GM21515 (cell line): ENCODE measurements around the gene SART3.
"Not testable (repeated sequence)": the region's sequence is repeated elsewhere in the genome, so short reads cannot be mapped to it uniquely, and the experiment has no call there.

Experiments
- ATAC-seq: cut with Tn5 transposase; IDR thresholded peaks from one replicate; pipeline ENCODE4 v1.9.1; 2021; ENCODE audit not compliant: unreplicated experiment

The SART3 gene

DNA sequence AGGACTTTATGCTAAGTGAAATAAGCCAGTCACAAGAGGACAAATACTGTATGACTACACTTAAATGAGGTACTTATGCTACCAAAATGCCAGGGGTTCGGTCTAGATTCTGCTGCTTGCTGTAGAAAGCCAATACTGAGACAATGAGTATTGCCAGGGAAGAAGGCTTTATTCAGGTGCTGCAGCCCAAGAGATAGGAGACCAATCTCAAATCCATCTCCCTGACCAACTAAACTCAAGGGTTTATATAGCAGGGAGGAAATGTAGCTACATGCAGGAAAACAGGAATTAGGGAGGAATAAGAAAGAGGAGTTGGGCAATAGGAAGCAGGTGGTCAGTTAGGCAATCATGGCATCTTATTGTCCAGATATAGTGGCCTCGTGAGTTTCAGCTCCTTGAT lies 58.1 kb downstream of the SART3 start:
- no peak for ATAC-seq

DNA sequence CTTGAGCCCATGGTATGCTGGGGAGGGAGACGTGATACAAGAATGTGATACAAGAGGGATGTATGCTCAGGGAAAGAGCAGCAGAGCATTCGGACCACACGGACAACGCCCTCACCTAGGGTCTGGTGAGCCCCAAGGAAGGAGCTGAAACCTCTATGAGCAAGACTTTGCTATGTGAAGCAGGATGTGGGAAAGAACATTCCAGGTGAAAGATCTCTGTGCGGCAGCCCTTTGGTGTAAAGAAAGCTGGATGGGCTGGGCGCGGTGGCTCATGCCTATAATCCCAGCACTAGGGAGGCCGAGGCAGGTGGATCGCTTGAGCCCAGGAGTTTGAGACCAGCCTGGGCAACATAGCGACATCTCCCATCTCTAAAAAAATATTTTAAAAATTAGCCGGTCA lies 62.8 kb downstream of the SART3 start:
- ATAC-seq: no peak

DNA sequence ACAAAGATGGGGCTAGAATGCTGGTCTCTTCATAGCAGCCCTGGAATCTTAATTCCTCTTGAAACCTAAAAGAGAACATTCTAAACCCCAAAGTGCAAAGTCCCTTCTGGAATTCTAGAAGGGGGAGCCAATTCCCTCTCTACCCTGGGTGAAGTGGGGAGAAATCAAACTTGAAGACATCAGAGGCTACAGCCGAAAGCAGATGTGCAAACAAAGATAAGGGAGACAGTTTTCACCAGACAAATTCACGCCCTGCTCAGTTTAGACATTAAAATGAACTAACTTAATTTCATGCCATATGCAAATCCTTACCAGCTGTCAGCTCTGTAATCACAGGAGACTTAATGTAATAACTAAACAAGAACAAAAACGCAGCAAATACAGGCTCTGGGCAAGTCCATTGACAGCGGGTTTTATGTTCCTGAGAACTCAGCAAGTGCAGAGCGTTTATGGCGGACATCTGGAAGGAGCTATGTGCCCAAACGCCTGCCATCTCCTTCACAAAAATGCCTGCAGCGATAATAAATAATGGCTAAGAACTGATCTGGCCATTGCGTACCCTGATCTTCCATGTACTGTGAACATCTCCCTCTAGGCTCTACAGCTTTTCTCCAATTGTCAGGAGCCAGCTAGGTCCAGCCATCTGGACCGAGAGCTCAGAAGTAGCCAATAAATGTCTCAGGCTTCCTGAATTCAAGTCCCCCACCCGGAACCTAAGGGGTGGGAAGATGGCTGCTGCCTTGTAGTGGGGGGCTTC lies 65.0 kb downstream of the SART3 start:
- ATAC-seq: no peak

DNA sequence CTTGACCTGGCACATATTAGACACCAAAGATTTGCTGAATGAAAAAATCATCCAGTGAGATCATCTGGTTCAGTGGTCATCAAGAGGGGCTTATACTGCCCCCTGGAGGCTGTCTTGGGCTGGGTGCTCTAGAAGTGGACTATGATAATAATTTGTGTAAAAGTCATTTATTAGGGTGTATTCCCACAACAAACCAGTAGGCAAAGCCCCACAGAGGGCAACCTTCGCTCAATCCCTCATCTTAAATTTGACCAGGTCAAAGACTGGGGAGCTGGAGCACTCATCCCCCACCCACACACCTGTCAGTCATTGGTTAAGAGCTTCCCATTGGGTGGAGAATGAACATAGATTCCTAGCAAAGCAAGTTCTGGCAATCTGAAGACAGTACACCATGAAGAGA lies 65.9 kb downstream of the SART3 start:
- no peak for ATAC-seq

DNA sequence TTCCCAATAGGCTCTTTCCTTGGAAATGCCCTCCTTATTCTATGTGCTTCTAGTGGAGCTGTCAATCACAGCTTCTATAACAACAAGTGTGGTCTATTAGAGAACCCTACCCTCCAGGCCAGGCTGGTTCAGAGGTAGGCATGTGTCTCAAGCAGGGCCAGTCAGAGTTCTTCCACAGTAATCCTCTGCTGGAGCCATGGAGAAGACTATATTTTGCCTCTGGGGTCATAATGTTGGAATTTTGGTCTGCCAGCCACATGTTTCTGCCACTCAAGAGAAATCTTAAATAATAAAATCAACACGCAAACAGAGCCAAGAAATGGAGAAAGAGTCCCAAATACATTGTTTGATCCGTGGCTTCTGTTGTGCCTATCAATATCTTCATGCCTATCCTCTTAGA lies 69.7 kb downstream of the SART3 start:
- ATAC-seq: no peak

DNA sequence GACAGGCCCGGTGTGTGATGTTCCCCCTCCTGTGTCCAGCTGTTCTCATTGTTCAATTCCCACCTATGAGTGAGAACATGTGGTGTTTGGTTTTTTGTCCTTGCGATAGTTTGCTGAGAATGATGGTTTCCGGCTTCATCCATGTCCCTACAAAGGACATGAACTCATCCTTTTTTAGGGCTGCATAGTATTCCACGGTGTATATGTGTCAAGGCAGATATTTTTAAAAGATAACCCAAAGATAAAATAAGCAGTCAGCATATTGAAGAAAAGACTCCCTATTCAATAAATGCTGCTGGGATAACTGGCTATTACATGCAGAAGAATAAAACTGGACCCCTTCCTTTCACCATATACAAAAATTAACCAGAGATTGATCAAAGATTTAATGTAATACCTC lies 73.9 kb downstream of the SART3 start:
- ATAC-seq: not testable (repeated sequence)

DNA sequence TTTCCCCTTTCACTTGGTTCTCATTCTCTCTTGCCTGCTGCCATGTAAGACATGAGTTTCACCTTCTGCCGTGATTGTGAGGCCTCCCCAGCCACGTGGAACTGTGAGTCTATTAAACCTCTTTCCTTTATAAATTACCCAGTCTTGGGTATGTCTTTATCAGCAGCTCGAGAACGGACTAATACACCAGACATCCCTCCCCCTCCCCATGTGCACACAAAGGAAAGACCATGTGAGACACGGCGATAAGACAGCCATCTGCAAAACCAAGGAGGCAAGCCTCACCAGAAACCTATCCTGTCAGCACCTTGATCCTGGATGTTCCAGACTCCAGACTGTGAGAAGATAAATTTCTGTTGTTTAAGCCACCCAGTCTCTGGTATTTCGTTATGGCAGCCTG lies 75.6 kb downstream of the SART3 start:
- not testable (repeated sequence) for ATAC-seq

DNA sequence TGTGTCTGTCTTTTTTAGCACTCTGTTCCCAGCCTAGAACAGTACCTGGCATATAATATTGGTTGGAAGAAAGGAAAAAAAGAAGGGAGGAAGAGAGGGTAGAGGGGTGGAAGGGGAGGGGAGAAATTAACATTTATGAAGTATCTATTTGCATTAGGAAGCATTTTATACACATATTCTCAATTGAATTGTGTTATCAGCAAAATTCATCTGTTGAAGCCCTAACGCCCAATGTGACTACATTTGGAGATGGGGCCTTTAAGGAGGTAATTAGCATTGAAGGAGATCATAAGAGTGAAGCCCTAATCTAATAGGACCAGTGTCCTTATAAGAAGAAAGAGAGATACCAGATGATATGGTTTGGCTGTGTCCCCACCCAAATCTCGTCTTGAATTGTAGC lies 76.1 kb downstream of the SART3 start:
- no peak for ATAC-seq

DNA sequence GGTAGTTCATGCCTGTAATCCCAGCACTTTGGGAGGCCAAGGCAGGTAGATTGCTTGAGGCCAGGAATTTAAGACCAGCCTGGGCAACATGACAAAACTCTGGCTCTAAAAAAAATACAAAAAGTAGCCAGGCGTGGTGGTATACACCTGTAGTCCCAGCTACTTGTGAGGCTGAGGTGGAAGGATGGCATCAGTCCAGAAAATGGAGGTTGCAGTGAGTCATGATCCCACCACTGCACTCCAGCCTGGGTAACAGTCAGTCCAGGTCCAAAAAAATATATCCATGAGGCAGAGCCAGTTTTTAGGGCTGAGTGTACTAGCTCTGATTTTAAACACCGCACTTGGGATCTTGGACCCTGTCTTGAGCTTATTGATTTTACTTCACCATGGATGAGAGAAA lies 76.5 kb downstream of the SART3 start:
- no peak for ATAC-seq

DNA sequence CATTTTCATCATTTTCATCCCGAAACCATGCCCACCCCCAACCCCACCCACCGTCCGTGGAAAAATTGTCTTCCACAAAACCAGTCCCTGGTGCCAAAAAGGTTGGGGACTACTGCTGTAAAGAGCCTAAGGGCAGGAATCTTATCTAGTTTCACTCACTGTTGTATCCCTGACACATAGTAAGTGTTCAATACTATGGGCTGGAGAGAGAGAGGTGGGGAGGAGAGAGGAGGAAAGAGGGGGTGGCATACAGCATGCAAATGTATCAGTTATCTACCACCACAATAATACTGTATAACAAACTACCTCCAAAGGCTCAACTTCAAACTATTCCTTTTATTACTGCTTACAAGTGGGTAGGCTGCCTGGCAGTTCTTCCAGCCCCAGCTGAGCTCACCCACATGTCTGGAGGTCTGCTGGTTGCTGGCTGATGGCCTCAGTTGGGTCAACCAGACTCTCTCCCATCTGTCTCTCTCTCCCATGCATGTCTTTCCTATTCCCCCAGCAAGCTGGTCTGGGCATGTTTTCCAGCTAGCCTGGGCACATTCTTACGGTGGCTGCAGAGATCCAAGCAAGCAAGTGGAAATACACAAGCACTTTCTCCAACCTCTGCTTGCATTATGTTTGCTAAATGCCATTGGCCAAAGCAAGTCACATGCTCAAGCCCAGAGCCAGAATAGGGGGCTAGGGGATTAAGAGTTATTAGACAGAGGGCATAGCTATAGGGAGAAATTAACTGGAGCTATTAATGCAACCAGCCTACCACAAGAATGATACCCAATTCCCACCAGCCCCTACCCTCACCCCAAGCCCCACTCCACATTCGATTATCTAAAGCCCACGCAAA lies 77.5 kb downstream of the SART3 start:
- no peak for ATAC-seq

DNA sequence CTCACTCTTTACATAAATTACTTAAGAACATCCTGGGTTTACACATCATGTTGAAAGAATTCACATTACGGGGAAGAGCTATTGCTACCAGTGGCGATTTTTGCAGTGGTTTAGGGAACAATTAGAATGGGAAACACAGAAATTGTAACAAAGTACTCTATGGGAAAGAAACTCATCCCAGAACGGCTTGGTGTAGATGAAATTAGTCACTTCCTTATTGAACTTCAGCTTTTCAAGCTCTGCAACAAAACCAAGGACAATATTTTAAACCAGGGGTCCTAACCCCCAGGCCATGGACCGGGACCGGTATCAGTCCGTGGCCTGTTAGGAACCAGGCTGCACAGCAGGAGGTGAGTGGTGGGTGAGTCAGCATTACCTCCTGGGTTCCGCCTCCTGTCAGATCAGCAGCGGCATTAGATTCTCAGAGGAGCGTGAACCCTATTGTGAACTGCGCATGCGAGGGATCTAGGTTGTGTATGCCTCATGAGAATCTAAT lies 78.2 kb downstream of the SART3 start:
- ATAC-seq: no peak

DNA sequence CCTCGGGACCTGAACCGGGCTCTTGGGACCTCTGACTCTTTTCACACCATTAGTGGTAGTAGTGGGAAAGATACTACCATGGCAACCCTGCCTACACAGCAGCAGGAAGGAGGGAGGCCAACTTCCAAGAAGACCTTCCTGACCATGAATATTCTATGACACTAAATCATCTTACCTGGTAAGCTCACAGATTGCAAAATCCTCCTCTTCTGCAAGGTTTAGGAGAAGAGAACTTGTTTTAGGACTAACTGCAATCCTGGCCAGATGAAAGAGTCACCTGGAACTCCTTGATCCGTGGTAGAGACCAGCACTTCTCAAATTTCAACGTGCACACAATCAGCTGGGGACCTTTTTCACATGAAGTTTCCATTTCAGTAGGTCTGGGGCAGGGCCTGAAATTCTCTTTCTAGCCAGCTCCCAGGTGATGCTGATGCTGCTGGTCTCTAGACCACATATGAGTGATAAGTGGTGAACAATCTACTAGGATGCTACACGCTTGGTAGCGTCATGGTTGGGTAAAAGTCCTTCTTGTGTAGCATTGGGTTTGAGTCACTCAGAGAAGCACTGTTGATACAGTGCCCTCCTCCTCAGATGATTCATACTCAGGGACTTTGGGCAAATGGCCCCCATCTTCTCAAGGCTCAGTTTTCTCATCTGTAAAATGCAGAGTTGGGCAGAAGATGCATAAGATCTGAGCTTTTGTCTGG lies 81.5 kb downstream of the SART3 start:
- ATAC-seq: no peak

DNA sequence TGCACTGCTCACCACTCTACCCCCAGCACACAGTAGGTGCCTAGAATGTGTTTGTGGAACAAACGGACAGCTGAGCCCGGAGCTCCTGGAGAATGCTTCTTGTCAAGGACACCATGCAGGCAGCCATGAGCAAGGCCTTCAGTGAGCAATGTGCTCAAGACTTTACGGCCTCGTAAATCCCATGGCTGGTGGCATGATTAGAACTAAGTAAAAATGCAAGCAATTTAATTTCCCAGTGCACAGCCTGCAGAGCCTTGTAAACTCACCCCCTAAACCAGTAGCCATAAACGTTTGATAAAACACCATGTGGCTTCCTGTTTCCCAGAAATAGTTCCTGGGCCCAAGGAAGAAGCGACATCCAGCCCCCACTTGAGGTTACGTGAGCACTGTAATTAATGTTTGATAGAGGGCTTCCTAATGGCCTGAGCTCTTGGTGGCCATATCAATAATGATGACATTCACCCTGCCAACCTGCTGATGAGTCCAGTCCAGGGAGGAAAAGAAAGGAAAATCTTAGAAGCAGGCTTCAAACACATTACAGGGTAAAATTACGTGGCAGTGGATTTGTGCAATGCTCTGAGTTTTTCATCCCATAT lies 82.3 kb downstream of the SART3 start:
- no peak for ATAC-seq

DNA sequence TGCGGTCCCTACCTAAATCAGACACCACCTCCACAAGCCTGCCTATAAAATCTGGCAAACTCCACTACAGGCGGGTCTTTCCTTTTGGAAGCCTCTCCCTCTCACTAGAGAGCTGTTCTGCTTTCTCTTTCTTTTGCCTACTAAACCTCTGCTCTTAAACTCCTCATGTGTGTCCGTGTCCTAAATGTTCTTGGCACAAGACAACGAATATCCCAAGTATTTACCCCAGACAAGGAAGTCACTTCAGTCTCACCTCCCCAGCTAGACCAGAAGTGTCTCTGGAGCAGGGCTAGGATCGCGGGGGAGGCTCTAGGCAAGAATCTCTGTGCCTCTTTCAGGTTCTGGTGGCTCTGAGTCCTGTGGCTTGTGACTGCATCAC lies 83.1 kb downstream of the SART3 start:
- no peak for ATAC-seq

DNA sequence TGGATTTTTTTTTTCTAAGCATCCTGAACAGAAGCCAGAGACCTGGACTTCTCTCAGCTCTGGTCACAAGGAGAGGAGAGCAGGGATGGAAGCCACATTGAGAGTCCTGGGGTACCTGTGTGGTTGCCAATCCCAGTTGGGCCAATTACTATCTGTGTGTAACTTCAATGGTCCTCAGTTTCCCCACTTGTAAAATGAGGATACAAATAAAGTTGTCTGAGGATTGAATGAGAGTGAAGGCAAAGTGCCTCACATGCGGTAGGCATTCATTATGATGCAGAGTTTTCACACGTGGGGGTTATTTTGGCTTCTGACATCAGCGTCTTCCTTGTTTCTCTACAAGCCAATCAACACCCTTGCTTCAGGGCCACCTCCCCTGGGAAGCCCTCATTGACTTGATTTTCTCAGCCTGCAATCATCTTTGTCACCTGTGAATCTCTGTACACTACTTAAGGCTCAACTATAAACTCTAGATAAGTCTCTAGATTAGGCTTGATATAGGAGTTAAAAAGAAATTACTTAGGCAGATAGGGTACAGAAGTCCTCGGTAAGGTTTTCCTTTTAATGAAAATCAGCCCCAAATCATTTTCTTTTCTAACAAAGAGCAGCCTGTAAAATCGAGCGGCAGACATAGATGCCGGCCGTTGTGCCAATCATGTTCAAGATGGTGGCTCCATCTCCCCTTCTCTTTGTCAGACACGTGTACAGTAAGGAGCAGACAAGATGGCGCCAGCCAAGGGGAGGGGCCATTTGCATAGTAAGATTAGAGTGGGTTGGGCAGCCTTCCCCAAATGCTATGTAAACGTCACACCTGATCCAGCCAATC lies 83.7 kb downstream of the SART3 start:
- ATAC-seq: no peak

DNA sequence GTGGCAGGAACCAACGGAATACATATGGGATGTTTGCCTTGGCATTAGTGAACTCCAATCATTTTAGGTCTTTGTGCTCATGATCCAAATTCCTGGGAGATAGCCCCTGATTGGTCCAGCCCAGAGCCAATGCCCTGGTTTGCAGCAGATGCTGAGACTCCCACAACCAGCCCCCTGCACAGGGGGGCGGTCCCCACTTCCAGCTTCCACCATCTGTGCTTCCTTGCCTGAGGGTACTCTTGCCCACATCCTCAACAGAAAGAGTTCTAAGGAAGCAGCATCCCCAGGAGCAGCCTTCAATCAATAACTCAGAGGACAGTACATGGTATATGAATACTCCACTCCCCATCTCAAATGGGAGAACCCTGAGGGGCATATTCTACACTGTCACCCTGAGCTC lies 85.6 kb downstream of the SART3 start:
- ATAC-seq: no peak

DNA sequence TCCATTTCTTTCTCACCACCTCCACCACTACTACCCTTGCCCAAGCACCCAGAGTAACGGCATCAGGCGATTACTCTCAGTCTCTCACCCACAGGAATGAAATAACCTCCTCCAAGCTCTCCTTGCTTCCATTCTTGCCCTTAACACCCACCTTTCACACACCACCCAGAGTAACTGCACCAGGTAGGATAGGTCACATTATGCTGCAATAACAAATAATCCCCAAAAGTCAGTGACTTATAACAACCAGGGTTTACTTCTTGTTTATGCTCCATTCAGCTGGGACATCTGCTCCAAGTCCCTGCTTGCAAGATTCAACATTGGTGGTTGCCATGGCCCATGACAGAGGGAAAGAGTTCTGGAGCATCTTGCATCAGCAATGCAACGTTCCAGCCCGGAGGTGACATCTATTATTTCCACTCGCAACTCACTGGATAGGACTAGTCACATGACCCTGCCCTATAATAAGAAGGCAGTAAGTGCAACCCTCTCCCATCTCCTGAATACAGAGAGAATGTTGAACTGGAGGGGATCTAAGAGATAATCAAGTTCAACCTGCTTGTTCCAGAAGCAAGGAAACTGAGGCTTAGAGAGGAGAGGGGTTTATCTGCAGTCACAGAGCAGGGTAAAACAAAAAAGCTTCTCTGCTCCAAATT lies 87.4 kb downstream of the SART3 start:
- ATAC-seq: no peak
